TTC549 (cell line): Measurements from ENCODE around the gene KRTAP9-3.
"Not testable (repeated sequence)": the region's sequence is repeated elsewhere in the genome, so short reads cannot be mapped to it uniquely, and the experiment has no call there.

Experiments
- FAIRE-seq: peaks from 2 replicates; lab custom pipeline; 2012; peaks lifted over from hg19 to GRCh38; lab: Jason Lieb, UNC

The KRTAP9-3 gene

GRCh38 chr17:41232399-41233105 is at the start of gene KRTAP9-3:
Gene KRTAP9-3, plus strand, starts transcription at chr17:41232449. Its CDS starts 53 bp downstream, at chr17:41232502.
- FAIRE-seq = not testable (repeated sequence)

GRCh38 chr17:41184480-41184961 is 47.7 kb upstream of the KRTAP9-3 start, which contains the start of gene KRTAP4-1:
Gene KRTAP4-1, minus strand, starts transcription at chr17:41184911. Its CDS starts 57 bp downstream, at chr17:41184854.
- no peak for FAIRE-seq

- FAIRE-seq = no peak
Measured at GRCh38 chr17:41185001-41185400, 47.2 kb upstream of the KRTAP9-3 start.

- no peak for FAIRE-seq
Measured at GRCh38 chr17:41186872-41187271, 45.4 kb upstream of the KRTAP9-3 start.

GRCh38 chr17:41189837-41190318 is 42.4 kb upstream of the KRTAP9-3 start, which contains the start of gene KRTAP9-1:
Gene KRTAP9-1, plus strand, starts transcription at chr17:41189887. Its CDS starts 0 bp downstream, at chr17:41189887.
- FAIRE-seq = not testable (repeated sequence)

- FAIRE-seq = no peak
Measured at GRCh38 chr17:41190328-41190727, 41.9 kb upstream of the KRTAP9-3 start.

- FAIRE-seq = no peak
Measured at GRCh38 chr17:41196068-41196467, 36.2 kb upstream of the KRTAP9-3 start.

GRCh38 chr17:41199421-41200078 is 32.7 kb upstream of the KRTAP9-3 start:
- no peak for FAIRE-seq

GRCh38 chr17:41211845-41212466 is 20.3 kb upstream of the KRTAP9-3 start:
- no peak for FAIRE-seq

- FAIRE-seq = no peak
Measured at GRCh38 chr17:41212524-41213169, 19.6 kb upstream of the KRTAP9-3 start.

GRCh38 chr17:41215681-41216080 is 16.6 kb upstream of the KRTAP9-3 start:
- FAIRE-seq = no peak

- no peak for FAIRE-seq
Measured at GRCh38 chr17:41223821-41224220, 8.4 kb upstream of the KRTAP9-3 start.

GRCh38 chr17:41226051-41226450 is 6.2 kb upstream of the KRTAP9-3 start:
- FAIRE-seq = no peak

GRCh38 chr17:41226598-41227095 is 5.6 kb upstream of the KRTAP9-3 start, which contains the start of gene KRTAP9-2:
Gene KRTAP9-2, plus strand, starts transcription at chr17:41226648. Its CDS starts 7 bp downstream, at chr17:41226655.
- FAIRE-seq = not testable (repeated sequence)

- FAIRE-seq = no peak
Measured at GRCh38 chr17:41230094-41230493, 2.2 kb upstream of the KRTAP9-3 start.

GRCh38 chr17:41231731-41232130 is 518 bp upstream of the KRTAP9-3 start:
- no peak for FAIRE-seq

- FAIRE-seq = not testable (repeated sequence)
Measured at GRCh38 chr17:41237116-41237515, 4.9 kb downstream of the KRTAP9-3 start.

- not testable (repeated sequence) for FAIRE-seq
Measured at GRCh38 chr17:41237949-41238437, 5.7 kb downstream of the KRTAP9-3 start, which contains the start of gene KRTAP9-8. Gene KRTAP9-8, plus strand, starts transcription at chr17:41237999. Its CDS starts 53 bp downstream, at chr17:41238052.

- not testable (repeated sequence) for FAIRE-seq
Measured at GRCh38 chr17:41246995-41247787, 14.9 kb downstream of the KRTAP9-3 start.

GRCh38 chr17:41249637-41250240 is 17.5 kb downstream of the KRTAP9-3 start, which contains the start of gene KRTAP9-4:
Gene KRTAP9-4, plus strand, starts transcription at chr17:41249687. Its CDS starts 34 bp downstream, at chr17:41249721.
- not testable (repeated sequence) for FAIRE-seq
